ENCODE measurements around the gene ETNK2. TPM values are rescaled to one million over a fixed set of nuclear protein-coding genes. Genes with fewer than 3 reads are reported as not detected.

The ETNK2 gene
- total RNA-seq, 1 donor from 2014 or later = 5.3 TPM

- no peak overlapping the region for H3K9ac ChIP-seq
- no peaks in the 10 kb centered on the region for H3K9me3 Mint-ChIP-seq
- peaks cover 27% of the 10 kb centered on the region for H3K4me1 Mint-ChIP-seq
- no peak for DNase-seq (ENCODE audit: low spot score)
- no peaks in the 10 kb centered on the region for H3K27me3 ChIP-seq
- no peaks in the 10 kb centered on the region for H3K36me3 ChIP-seq
- no peaks in the 10 kb centered on the region for H3K9me3 ChIP-seq (ENCODE audit: low read depth)
- H3K4me3 ChIP-seq = no peak overlapping the region
- peaks cover 7% of the 10 kb centered on the region for H3F3A ChIP-seq (ENCODE audit: low read depth)
- peaks cover 56% of the 10 kb centered on the region for H3K79me2 ChIP-seq (ENCODE audit: low read depth)
- H3K4me2 ChIP-seq = no peak overlapping the region
- TF ChIP-seq EZH2 (IDR thresholded peaks at IDR 0.05) (no peak), EZH2phosphoT487 (IDR thresholded peaks at IDR 0.05) (no peak)
- TF ChIP-seq, protein P1, sequence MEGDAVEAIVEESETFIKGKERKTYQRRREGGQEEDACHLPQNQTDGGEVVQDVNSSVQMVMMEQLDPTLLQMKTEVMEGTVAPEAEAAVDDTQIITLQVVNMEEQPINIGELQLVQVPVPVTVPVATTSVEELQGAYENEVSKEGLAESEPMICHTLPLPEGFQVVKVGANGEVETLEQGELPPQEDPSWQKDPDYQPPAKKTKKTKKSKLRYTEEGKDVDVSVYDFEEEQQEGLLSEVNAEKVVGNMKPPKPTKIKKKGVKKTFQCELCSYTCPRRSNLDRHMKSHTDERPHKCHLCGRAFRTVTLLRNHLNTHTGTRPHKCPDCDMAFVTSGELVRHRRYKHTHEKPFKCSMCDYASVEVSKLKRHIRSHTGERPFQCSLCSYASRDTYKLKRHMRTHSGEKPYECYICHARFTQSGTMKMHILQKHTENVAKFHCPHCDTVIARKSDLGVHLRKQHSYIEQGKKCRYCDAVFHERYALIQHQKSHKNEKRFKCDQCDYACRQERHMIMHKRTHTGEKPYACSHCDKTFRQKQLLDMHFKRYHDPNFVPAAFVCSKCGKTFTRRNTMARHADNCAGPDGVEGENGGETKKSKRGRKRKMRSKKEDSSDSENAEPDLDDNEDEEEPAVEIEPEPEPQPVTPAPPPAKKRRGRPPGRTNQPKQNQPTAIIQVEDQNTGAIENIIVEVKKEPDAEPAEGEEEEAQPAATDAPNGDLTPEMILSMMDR (IDR thresholded peaks at IDR 0.05) = no peak
- no peaks in the 10 kb centered on the region for H3K27me3 Mint-ChIP-seq (ENCODE audit: insufficient read depth, low read depth)
- no peak overlapping the region for H3K4me3 Mint-ChIP-seq
- H2AFZ ChIP-seq (replicated peaks) = no peak overlapping the region
- H3K27ac ChIP-seq = no peak overlapping the region
- peaks cover under 1% of the 10 kb centered on the region for H3K4me1 ChIP-seq
- no peak overlapping the region for H3K27ac Mint-ChIP-seq
- H4K20me1 ChIP-seq (ENCODE audit: low read depth) = peaks cover 71% of the 10 kb centered on the region
- H3K36me3 Mint-ChIP-seq = peaks cover 20% of the 10 kb centered on the region
Observed at GRCh38 chr1:204114606-204115005, 37.2 kb downstream of the ETNK2 start.

DNA sequence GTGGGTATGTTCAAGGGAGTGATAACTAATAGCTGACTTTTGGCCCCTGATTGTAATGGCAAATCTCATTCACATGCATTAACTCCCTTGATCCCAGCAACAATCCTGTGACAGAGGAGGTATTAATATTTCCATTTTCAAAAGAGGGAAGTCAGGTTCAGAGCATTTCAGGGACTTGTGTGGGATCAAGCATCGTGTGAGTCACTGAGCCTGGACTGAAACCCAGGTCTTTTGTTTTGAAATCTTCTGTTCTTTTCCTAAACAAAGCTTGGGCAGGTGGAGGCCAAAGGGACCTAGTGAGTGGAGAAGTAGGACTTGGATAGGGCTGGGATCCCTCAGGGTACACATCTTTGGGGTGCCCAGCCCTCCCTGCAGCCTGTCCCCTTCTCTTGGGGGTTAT lies 37.9 kb downstream of the ETNK2 start:
- Histone ChIP-seq H3K36me3 (no peaks in the 10 kb centered on the region), H3K4me3 (no peak overlapping the region), H4K20me1 (ENCODE audit: low read depth) (peaks cover 78% of the 10 kb centered on the region), H3K4me1 (peaks cover 7% of the 10 kb centered on the region), H3K4me2 (no peak overlapping the region), H3F3A (ENCODE audit: low read depth) (peaks cover 14% of the 10 kb centered on the region), H3K9me3 (ENCODE audit: low read depth) (no peaks in the 10 kb centered on the region), H3K27ac (no peak overlapping the region), H2AFZ (replicated peaks) (no peak overlapping the region), H3K9ac (no peak overlapping the region), H3K79me2 (ENCODE audit: low read depth) (peaks cover 63% of the 10 kb centered on the region), H3K27me3 (no peaks in the 10 kb centered on the region)
- Mint-ChIP-seq H3K27ac (peak overlapping the region; percentile 16), H3K4me3 (no peak overlapping the region), H3K27me3 (ENCODE audit: insufficient read depth, low read depth) (no peaks in the 10 kb centered on the region), H3K9me3 (no peaks in the 10 kb centered on the region), H3K4me1 (peaks cover 31% of the 10 kb centered on the region), H3K36me3 (peaks cover 18% of the 10 kb centered on the region)
- no peak for TF ChIP-seq EZH2phosphoT487 (IDR thresholded peaks at IDR 0.05)
- TF ChIP-seq, protein P1 (IDR thresholded peaks at IDR 0.05) = no peak
- no peak for DNase-seq (ENCODE audit: low spot score)

DNA sequence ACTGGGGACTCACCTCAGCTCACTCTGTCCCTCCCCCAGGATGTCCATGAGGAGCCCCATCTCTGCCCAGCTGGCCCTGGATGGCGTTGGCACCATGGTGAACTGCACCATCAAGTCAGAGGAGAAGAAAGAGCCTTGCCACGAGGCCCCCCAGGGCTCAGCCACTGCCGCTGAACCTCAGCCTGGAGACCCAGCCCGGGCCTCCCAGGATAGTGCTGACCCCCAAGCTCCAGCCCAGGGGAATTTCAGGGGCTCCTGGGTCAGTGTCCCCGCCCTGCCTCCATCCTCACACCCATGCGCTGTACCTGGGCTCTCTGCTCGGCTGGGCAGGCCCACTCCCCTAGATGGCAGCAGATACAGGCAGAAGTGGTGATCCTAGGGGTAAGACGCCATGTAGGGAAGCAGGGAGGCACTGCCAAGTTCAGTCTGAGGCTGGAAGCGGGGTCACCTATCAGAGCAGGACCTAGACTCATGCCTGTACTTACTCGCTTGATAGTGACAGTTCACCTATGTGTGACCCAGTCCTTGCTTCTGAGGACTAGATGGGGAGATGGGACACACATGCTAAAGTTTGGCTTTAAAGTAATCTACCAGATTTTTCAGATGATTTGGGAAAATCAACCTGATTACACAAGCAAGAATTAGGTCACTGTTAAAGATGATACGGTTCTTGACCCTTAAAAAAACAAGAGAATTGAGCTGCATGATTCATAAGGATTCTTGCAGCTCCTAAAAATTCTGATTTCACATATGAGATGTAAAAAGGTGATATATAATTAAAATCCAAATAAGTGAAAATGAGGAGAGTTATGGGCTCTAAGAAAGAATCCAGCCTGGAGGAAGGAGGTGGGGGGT lies 38.7 kb downstream of the ETNK2 start:
- H3K4me1 Mint-ChIP-seq = peaks cover 38% of the 10 kb centered on the region
- TF ChIP-seq EZH2 (IDR thresholded peaks at IDR 0.05) (no peak), EZH2phosphoT487 (IDR thresholded peaks at IDR 0.05) (no peak)
- TF ChIP-seq, protein P1 (IDR thresholded peaks at IDR 0.05) = no peak
- H3K27ac Mint-ChIP-seq = peak overlapping the region; percentile 16

More for the DNA sequence above, 38.7 kb downstream of the ETNK2 start:
- Histone ChIP-seq H3K36me3 (no peaks in the 10 kb centered on the region), H4K20me1 (ENCODE audit: low read depth) (peaks cover 83% of the 10 kb centered on the region), H3K27ac (no peak overlapping the region), H3K4me3 (no peak overlapping the region), H2AFZ (replicated peaks) (no peak overlapping the region), H3K4me2 (no peak overlapping the region), H3K27me3 (peaks cover under 1% of the 10 kb centered on the region), H3K9ac (no peak overlapping the region), H3F3A (ENCODE audit: low read depth) (peaks cover 19% of the 10 kb centered on the region), H3K9me3 (ENCODE audit: low read depth) (no peaks in the 10 kb centered on the region), H3K79me2 (ENCODE audit: low read depth) (peaks cover 63% of the 10 kb centered on the region), H3K4me1 (peaks cover 12% of the 10 kb centered on the region)
- Mint-ChIP-seq H3K36me3 (peaks cover 13% of the 10 kb centered on the region), H3K4me3 (no peak overlapping the region), H3K9me3 (no peaks in the 10 kb centered on the region), H3K27me3 (ENCODE audit: insufficient read depth, low read depth) (no peaks in the 10 kb centered on the region)
- no peak for DNase-seq (ENCODE audit: low spot score)

Measured in neural progenitor cell (in vitro differentiated cells).